HG03159 (cell line): Measurements from ENCODE around the gene GNA14.
"Not testable (repeated sequence)": the region's sequence is repeated elsewhere in the genome, so short reads cannot be mapped to it uniquely, and the experiment has no call there.

ENCODE experiments used
- ATAC-seq: cut with Tn5 transposase; IDR thresholded peaks from one replicate; pipeline ENCODE4 v1.9.1; 2021; ENCODE audit warnings: mild to moderate bottlenecking, moderate library complexity; ENCODE audit not compliant: unreplicated experiment

GNA14 gene

GRCh38 chr9:77592476-77592875 lies 55.6 kb downstream of the GNA14 start:
- no peak for ATAC-seq

- no peak for ATAC-seq
Measured at GRCh38 chr9:77589046-77589795, 58.9 kb downstream of the GNA14 start.

- no peak for ATAC-seq
Measured at GRCh38 chr9:77588271-77588937, 59.7 kb downstream of the GNA14 start.

GRCh38 chr9:77587851-77588250 lies 60.3 kb downstream of the GNA14 start:
- no peak for ATAC-seq

- no peak for ATAC-seq
Measured at GRCh38 chr9:77587042-77587441, 61.1 kb downstream of the GNA14 start.

GRCh38 chr9:77586591-77586990 lies 61.5 kb downstream of the GNA14 start:
- no peak for ATAC-seq

- no peak for ATAC-seq
Measured at GRCh38 chr9:77585335-77585786, 62.8 kb downstream of the GNA14 start.

- not testable (repeated sequence) for ATAC-seq
Measured at GRCh38 chr9:77584927-77585326, 63.2 kb downstream of the GNA14 start.

- no peak for ATAC-seq
Measured at GRCh38 chr9:77582961-77583576, 65.1 kb downstream of the GNA14 start.

- no peak for ATAC-seq
Measured at GRCh38 chr9:77582525-77582924, 65.6 kb downstream of the GNA14 start.

GRCh38 chr9:77575785-77576184 lies 72.3 kb downstream of the GNA14 start:
- ATAC-seq, result no peak

GRCh38 chr9:77569335-77569734 lies 78.8 kb downstream of the GNA14 start:
- ATAC-seq, result no peak

GRCh38 chr9:77563174-77563573 lies 84.9 kb downstream of the GNA14 start:
- no peak for ATAC-seq

- ATAC-seq, result no peak
Measured at GRCh38 chr9:77562019-77562748, 85.9 kb downstream of the GNA14 start.

GRCh38 chr9:77561331-77562018 lies 86.6 kb downstream of the GNA14 start:
- no peak for ATAC-seq

GRCh38 chr9:77556396-77556795 lies 91.7 kb downstream of the GNA14 start:
- ATAC-seq, result no peak

- ATAC-seq, result no peak
Measured at GRCh38 chr9:77554586-77555105, 93.5 kb downstream of the GNA14 start.

- no peak for ATAC-seq
Measured at GRCh38 chr9:77547106-77547730, 100.9 kb downstream of the GNA14 start.

- ATAC-seq, result no peak
Measured at GRCh38 chr9:77546376-77546950, 101.7 kb downstream of the GNA14 start.

GRCh38 chr9:77544546-77544945 lies 103.6 kb downstream of the GNA14 start:
- no peak for ATAC-seq
